Fibroblast of villous mesenchyme (primary cell): ENCODE results near the gene DTNA. TPM values are rescaled to one million over a fixed set of nuclear protein-coding genes. Genes with fewer than 3 reads are reported as not detected.

Source experiments
- DNase-seq: peaks from one replicate; pipeline ENCODE4 v3.0.0-alpha.2; 2010; ENCODE audit warnings: low read depth
- H3K4me3 ChIP-seq: 2 replicates; pipeline ENCODE4 v1.5.1; 2011; ENCODE audit warnings: low read depth, mild to moderate bottlenecking, low read length
- total RNA-seq: library from RNA; depleted of rRNA; stranded (reverse); fragments of >200 nt; gene quantifications from 2 replicates; pipeline ENCODE4 v1.2.3, GENCODE V29; 2012
- TF ChIP-seq, protein P1 (sequence below): IDR thresholded peaks from 2 replicates; pipeline ENCODE4 v1.5.1; 2012; ENCODE audit warnings: low read depth, mild to moderate bottlenecking, low read length; ENCODE audit not compliant: insufficient read depth

The DTNA gene
- total RNA-seq, 1 donor: 18.1 TPM

DNA sequence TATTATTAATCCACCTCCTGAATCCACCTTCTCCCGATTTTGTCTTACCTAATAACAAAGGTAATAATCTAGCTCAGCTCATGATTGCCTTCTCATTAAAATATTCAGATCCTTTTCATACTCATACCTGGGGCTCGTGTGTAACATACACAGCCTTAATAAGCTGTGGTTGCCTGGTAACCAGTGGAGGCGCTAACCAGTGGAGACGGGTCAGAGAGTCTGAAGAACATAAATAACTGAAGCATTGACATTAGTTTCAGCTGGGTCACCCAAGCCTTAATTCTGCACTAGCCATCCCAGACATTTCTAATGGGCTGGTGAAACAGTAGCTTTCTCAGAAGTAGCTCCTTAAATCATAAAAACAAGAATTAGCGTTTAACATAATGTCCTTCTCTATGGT, 14.8 kb upstream of the DTNA start:
- H3K4me3 ChIP-seq: no peak overlapping the region
- TF ChIP-seq, protein P1, sequence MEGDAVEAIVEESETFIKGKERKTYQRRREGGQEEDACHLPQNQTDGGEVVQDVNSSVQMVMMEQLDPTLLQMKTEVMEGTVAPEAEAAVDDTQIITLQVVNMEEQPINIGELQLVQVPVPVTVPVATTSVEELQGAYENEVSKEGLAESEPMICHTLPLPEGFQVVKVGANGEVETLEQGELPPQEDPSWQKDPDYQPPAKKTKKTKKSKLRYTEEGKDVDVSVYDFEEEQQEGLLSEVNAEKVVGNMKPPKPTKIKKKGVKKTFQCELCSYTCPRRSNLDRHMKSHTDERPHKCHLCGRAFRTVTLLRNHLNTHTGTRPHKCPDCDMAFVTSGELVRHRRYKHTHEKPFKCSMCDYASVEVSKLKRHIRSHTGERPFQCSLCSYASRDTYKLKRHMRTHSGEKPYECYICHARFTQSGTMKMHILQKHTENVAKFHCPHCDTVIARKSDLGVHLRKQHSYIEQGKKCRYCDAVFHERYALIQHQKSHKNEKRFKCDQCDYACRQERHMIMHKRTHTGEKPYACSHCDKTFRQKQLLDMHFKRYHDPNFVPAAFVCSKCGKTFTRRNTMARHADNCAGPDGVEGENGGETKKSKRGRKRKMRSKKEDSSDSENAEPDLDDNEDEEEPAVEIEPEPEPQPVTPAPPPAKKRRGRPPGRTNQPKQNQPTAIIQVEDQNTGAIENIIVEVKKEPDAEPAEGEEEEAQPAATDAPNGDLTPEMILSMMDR: no peak
- DNase-seq: no peak

DNA sequence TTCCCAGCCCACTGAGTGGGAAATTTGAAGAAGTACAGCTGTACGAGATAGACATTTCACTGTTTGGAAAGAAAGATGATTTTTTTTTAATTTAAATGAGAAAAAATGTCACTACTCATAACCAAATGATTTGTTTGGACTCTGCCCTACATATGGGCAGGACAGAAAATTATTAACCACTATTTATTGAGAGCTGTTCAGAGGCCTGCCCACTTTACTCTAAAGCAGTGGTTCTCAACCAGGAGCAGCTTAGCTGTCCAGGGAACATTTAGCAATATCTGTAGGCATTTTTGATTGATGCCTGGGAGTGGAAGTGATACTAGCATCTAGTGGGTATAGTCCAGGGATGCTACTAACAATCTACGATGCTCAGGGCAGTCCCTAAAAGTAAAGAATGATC, 13.4 kb upstream of the DTNA start:
- DNase-seq: no peak
- TF ChIP-seq, protein P1: no peak

DNA sequence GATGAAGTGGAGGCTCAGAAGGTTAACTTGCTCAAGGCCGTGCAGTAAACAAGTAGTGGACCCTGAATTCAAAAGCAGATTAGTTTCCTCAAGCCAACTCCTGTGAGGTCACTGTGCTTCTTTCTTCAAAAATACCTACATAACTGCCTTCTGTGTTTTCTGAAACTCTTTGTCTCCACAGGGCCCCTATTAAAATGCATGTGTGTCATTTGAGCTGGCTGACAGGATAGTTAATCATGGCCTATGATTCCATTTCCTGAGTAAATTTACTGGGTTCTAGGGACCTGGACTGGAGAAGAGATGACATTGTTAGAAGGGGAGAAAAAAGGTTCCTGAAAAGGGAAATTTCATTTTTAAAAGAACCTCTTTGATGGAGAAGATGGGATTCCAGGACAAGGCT, 12.9 kb upstream of the DTNA start:
- H3K4me3 ChIP-seq: no peak overlapping the region
- TF ChIP-seq, protein P1: no peak
- DNase-seq: no peak

More for the DNA sequence above, 13.4 kb upstream of the DTNA start:
- no peak overlapping the region for H3K4me3 ChIP-seq

DNA sequence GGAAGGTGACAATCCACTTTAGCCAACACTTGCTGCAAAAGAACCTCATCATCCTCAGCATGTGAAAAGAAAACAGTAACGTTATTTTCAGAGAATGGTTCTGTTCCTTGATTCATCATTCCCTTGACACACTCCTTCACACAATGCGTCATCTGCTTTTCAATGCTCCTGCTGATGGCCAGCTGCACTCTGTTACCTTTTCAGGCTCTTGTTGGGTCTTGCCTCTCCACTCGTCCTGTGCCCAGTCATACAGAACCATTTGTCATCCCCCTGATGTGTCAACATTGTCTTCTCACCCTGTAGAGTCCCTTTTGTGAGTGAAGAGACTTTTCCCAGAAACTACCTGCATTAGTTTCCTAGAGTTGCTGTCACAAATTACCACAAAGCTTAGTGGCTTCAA, 12.2 kb upstream of the DTNA start:
- TF ChIP-seq, protein P1: no peak
- H3K4me3 ChIP-seq: no peak overlapping the region
- no peak for DNase-seq

DNA sequence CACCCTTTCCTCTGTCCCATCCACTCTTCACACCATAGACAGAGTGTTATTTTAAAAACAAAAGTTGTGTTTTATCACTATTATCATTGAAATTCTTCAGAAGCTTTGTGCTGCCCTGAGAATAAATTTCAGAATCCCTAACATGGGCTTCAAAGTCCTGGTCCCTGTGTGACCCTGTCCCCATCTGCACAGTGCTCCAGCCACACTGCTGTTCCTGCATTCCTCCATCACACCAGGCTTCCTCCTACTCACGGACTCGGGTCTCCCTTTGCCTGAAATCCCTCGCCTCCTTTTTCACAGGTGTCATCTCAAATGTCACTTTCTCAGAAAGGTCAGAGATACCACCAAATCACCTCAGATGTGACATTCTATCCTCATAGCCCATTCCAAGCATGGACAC, 8.2 kb upstream of the DTNA start:
- no peak overlapping the region for H3K4me3 ChIP-seq
- DNase-seq: no peak
- TF ChIP-seq, protein P1: no peak

DNA sequence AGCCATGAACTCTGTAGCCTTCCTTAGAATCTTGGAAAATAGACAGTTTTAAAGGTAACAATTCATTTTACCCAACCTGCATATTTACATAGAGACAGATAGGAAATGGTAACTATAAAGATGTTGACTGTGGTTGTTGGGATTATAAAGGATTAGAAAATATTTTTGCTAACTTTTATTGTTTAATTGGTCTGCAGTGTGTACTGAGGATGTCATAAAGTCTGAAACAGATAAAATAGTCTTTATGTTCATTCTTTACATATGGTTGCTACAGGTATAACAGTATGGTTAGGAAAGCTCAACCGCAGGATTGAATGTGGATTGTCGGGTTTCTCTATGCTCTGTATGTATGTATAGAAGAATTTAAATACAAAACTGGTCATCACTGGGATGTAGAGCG, 7.3 kb upstream of the DTNA start:
- TF ChIP-seq, protein P1: no peak
- no peak overlapping the region for H3K4me3 ChIP-seq
- no peak for DNase-seq

DNA sequence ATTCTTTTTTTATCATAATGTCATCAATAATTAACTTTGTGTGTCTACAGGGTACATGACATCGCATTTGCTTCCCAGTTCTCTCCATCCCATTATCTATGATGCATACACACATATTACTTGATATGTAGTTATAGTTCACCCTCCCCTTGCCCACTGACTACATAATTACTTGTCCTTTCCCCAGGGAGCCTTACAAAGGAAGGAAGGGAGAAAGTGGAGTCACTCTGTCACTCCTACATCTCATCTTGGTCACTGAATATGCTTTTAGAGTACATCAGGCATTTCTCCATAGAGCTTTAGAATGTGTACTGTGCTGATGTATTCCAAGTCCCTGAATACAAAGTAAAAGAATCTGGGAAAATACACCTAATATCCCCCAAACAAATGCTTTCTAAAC, 6.0 kb upstream of the DTNA start:
- no peak overlapping the region for H3K4me3 ChIP-seq
- no peak for DNase-seq
- TF ChIP-seq, protein P1: no peak
